Endothelial cell of umbilical vein (primary cell): ENCODE results near the gene EPHA10.

ENCODE experiments used
- EZH2 ChIP-seq: IDR thresholded peaks from 2 replicates; pipeline ENCODE4 v1.6.1; 2012; ENCODE audit warnings: borderline replicate concordance, low read depth, mild to moderate bottlenecking, moderate library complexity, low read length, inconsistent platforms; ENCODE audit not compliant: severe bottlenecking
- JUN ChIP-seq: IDR thresholded peaks from 2 replicates; pipeline ENCODE4 v1.6.1; 2011; ENCODE audit warnings: borderline replicate concordance, low read depth; ENCODE audit not compliant: insufficient read length, insufficient read depth
- MYC ChIP-seq: IDR thresholded peaks from one replicate; pipeline ENCODE4 v1.6.1; 2011; ENCODE audit warnings: mild to moderate bottlenecking, low read depth, low read length
- POLR2A ChIP-seq: IDR thresholded peaks from 2 replicates; pipeline ENCODE4 v1.6.1; 2012; ENCODE audit warnings: low read depth, mild to moderate bottlenecking, control low read depth, low read length
- POLR2AphosphoS5 ChIP-seq: IDR thresholded peaks from 2 replicates; pipeline ENCODE4 v1.6.1; 2012; ENCODE audit warnings: low read depth, mild to moderate bottlenecking, control low read depth, low read length, moderate library complexity; ENCODE audit not compliant: insufficient read depth
- TF ChIP-seq, protein P1 (sequence below), 2 donors: IDR thresholded peaks; 1 replicate in 1 of 2; 2 replicates in 1 of 2; pipeline ENCODE4 v1.5.1; 2011; ENCODE audit warnings: low read length in 2 of 2, mild to moderate bottlenecking in 2 of 2, moderate library complexity in 2 of 2, control low read depth in 1 of 2, inconsistent platforms in 1 of 2, low read depth in 1 of 2; ENCODE audit not compliant: insufficient read depth in 1 of 2; ENCODE audit errors: extremely low read depth in 1 of 2

DNA sequence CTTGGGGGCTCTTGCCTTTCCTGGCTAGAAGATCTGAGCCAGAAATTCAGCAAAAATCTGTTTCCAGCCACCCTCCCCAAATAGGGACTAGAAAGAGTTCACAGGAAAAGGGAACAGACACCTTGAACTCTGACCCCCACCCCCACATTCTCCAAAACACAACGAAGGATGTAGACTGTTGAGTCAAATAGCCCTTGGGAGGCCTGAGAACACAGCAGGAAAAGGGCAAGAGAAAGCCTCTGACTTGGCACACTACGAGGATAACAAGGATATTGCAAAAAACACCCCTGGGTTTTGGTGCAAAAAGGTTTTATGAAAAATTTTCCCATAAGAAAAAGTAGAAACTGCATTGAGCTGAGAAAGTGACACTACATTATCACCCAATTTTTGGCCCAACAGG lies 45.0 kb upstream of the EPHA10 start:
- TF ChIP-seq, protein P1, sequence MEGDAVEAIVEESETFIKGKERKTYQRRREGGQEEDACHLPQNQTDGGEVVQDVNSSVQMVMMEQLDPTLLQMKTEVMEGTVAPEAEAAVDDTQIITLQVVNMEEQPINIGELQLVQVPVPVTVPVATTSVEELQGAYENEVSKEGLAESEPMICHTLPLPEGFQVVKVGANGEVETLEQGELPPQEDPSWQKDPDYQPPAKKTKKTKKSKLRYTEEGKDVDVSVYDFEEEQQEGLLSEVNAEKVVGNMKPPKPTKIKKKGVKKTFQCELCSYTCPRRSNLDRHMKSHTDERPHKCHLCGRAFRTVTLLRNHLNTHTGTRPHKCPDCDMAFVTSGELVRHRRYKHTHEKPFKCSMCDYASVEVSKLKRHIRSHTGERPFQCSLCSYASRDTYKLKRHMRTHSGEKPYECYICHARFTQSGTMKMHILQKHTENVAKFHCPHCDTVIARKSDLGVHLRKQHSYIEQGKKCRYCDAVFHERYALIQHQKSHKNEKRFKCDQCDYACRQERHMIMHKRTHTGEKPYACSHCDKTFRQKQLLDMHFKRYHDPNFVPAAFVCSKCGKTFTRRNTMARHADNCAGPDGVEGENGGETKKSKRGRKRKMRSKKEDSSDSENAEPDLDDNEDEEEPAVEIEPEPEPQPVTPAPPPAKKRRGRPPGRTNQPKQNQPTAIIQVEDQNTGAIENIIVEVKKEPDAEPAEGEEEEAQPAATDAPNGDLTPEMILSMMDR (IDR thresholded peaks at IDR 0.05; ENCODE audit: extremely low read depth in 1 of 2, insufficient read depth in 1 of 2, low read depth in 1 of 2, low read length in 2 of 2) = no peak
- TF ChIP-seq MYC = no peak
- no peak for TF ChIP-seq POLR2AphosphoS5
- TF ChIP-seq EZH2 = no peak
- no peak for TF ChIP-seq POLR2A
- TF ChIP-seq JUN = no peak
